Measurements from ENCODE around the gene NIPAL3. TPM values are rescaled to one million over a fixed set of nuclear protein-coding genes. Genes with fewer than 3 reads are reported as not detected.

NIPAL3 gene
- total and polyA plus RNA-seq, 2 donors (not counting 3 experiments of a cell fraction or from before 2014, with no cell fraction given): 15.5 to 16.0 TPM

DNA sequence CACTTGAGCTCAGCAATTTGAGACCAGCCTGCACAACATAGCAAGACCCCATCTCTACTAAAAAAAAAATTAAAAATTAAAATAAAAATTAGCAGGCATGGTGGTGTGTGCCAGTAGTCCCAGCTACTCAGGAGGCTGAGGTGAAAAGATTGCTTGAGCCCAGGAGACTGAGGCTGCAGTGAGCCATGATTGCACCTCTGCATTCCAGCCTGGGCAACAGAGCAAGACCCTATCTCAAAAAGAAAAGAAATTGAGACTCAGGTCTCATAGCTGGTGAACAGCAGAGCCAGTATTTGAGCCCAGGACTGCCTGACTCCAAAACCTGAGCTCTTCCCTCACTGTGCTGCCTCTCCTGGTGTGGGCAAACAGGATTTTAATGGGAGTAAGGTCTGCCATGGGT lies 58.6 kb downstream of the NIPAL3 start:
- no peaks in the 10 kb centered on the region for H3K9me3 ChIP-seq (replicated peaks; ENCODE audit: control insufficient read depth, insufficient read depth, low read length)
- H3K79me2 ChIP-seq (ENCODE audit: control insufficient read depth, insufficient read depth, low read length): no peaks in the 10 kb centered on the region
- BruUV-seq (replicated peaks): no TSS peak
- H3K4me3 ChIP-seq (replicated peaks in 1 of 3; ENCODE audit: insufficient read depth in 1 of 3, low read depth in 1 of 3, low read length in 3 of 3): no peak overlapping the region
- no peak overlapping the region for H3K27ac ChIP-seq (ENCODE audit: insufficient read depth, low read depth, low read length)
- intact Hi-C loops (cut with micrococcal nuclease) (no loop called here), dilution Hi-C loops (cut with MboI; ENCODE audit: extremely low pct_ligation_motif_present, low sequenced_read_pairs) (no loop called here)
- no peak overlapping the region for H3K9ac ChIP-seq (replicated peaks; ENCODE audit: extremely low read depth, insufficient read depth, low read length)
- peak; percentile 26 for FAIRE-seq
- H3K4me1 ChIP-seq (ENCODE audit: control insufficient read depth, extremely low read depth, insufficient read depth, low read length): no peaks in the 10 kb centered on the region
- no peak for TF ChIP-seq POLR2AphosphoS5 (IDR thresholded peaks at IDR 0.05; ENCODE audit: insufficient read depth, low read depth, low read length)
- TF ChIP-seq, protein P1, sequence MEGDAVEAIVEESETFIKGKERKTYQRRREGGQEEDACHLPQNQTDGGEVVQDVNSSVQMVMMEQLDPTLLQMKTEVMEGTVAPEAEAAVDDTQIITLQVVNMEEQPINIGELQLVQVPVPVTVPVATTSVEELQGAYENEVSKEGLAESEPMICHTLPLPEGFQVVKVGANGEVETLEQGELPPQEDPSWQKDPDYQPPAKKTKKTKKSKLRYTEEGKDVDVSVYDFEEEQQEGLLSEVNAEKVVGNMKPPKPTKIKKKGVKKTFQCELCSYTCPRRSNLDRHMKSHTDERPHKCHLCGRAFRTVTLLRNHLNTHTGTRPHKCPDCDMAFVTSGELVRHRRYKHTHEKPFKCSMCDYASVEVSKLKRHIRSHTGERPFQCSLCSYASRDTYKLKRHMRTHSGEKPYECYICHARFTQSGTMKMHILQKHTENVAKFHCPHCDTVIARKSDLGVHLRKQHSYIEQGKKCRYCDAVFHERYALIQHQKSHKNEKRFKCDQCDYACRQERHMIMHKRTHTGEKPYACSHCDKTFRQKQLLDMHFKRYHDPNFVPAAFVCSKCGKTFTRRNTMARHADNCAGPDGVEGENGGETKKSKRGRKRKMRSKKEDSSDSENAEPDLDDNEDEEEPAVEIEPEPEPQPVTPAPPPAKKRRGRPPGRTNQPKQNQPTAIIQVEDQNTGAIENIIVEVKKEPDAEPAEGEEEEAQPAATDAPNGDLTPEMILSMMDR (IDR thresholded peaks at IDR 0.05; ENCODE audit: extremely low read depth in 1 of 2, insufficient read depth in 1 of 2, low read depth in 1 of 2, low read length in 2 of 2): no peak
- TF ChIP-seq POLR2A (IDR thresholded peaks at IDR 0.05; ENCODE audit: low read depth, low read length): no peak
- no peak for TF ChIP-seq JUN (IDR thresholded peaks at IDR 0.05; ENCODE audit: borderline replicate concordance, insufficient read depth, insufficient read length, low read depth)
- no peak for TF ChIP-seq MYC (IDR thresholded peaks at IDR 0.05; ENCODE audit: low read depth, low read length)
- no peak for TF ChIP-seq GATA2 (IDR thresholded peaks at IDR 0.05; ENCODE audit: insufficient read depth, insufficient read length, low read depth, low read length)
- no peak for TF ChIP-seq FOS (IDR thresholded peaks at IDR 0.05; ENCODE audit: borderline replicate concordance, insufficient read depth, low read length)
- TF ChIP-seq, protein P2, sequence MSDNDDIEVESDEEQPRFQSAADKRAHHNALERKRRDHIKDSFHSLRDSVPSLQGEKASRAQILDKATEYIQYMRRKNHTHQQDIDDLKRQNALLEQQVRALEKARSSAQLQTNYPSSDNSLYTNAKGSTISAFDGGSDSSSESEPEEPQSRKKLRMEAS (IDR thresholded peaks at IDR 0.05; ENCODE audit: insufficient read depth, insufficient read length): no peak
- no peak for TF ChIP-seq EZH2 (IDR thresholded peaks at IDR 0.05; ENCODE audit: borderline replicate concordance, low read depth, low read length, severe bottlenecking)
- no peak for DNase-seq (ENCODE audit: low read depth, low spot score)
- POLR2A ChIA-PET: no interaction called here
- H3K4me2 ChIP-seq (ENCODE audit: insufficient read depth, low read length): no peak overlapping the region
- no peaks in the 10 kb centered on the region for H3K36me3 ChIP-seq (ENCODE audit: control insufficient read depth in 2 of 2, extremely low read depth in 1 of 2, insufficient read depth in 2 of 2, low read length in 2 of 2)
- CTCF ChIA-PET: interaction anchor here (0.7 kb wide), 1 partner anchor 18 kb away, joined by 3 read pairs; no protein-coding TSS in a partner anchor
- no peaks in the 10 kb centered on the region for H4K20me1 ChIP-seq (replicated peaks; ENCODE audit: control insufficient read depth, extremely low read depth, insufficient read depth, low read length)
- no peaks in the 10 kb centered on the region for H3K27me3 ChIP-seq (ENCODE audit: control insufficient read depth in 2 of 2, insufficient read depth in 2 of 2, low read length in 2 of 2)
- no peak overlapping the region for H2AFZ ChIP-seq (ENCODE audit: low read depth, low read length)
- H3K9me1 ChIP-seq (replicated peaks; ENCODE audit: control insufficient read depth, extremely low read depth, insufficient read depth, low read length): no peaks in the 10 kb centered on the region
